ENCODE data around the gene ZNF804A. TPM values are rescaled to one million over a fixed set of nuclear protein-coding genes. Genes with fewer than 3 reads are reported as not detected.
A peak's percentile ranks its signal among the peaks of the same experiment; 100 is the strongest.

The ZNF804A gene
- polyA plus RNA-seq, 6 donors from 2014 or later, result 0.19 to 0.40 (median 0.30) TPM; not detected in 2

DNA sequence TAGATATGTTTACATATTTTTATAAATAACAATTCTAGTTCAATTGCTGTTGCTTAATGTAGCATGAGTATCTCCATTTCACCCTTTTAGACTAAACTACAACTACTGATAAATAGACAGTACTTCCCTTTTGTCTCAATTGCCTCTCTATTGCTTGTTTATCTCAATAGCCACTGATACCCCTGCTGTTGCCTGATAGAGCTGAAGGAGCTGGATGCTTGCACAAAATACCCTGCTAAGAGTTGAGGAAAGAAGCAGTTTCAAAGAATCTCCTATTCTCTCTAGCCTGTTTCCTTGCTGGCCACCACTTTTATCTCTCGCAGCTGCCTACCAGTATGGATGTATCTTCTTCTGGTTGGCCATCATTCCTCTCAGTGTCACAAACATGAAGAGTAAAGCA lies 16.9 kb upstream of the ZNF804A start:
- no peaks in the 10 kb centered on the region for H3K4me1 Mint-ChIP-seq
- H3K4me3 Mint-ChIP-seq, result no peak overlapping the region
- DNase-seq (no peak), ATAC-seq (ENCODE audit: low read depth in 2 of 2) (no peak)
- H3K27ac Mint-ChIP-seq, result no peak overlapping the region
- peaks cover 0 to 3% (median 0%) of the 10 kb centered on the region in 7 donors for H3K9me3 Mint-ChIP-seq
- H3K27me3 Mint-ChIP-seq, result no peaks in the 10 kb centered on the region
- no peaks in the 10 kb centered on the region for H3K36me3 Mint-ChIP-seq

- H3K36me3 Mint-ChIP-seq, result no peaks in the 10 kb centered on the region
- peaks cover 0 to 3% (median 0%) of the 10 kb centered on the region in 7 donors for H3K9me3 Mint-ChIP-seq
- DNase-seq (no peak), ATAC-seq (ENCODE audit: low read depth in 2 of 2) (no peak)
- H3K4me1 Mint-ChIP-seq, result no peaks in the 10 kb centered on the region
- H3K27me3 Mint-ChIP-seq, result peaks cover 0 to 11% (median 8%) of the 10 kb centered on the region in 3 donors
- H3K4me3 Mint-ChIP-seq, result no peak overlapping the region
- H3K27ac Mint-ChIP-seq, result no peak overlapping the region
Observed at GRCh38 chr2:184589261-184589660, 9.1 kb upstream of the ZNF804A start.

- peak overlapping the region; percentile 66 to 89 (median 81) for H3K4me3 Mint-ChIP-seq
- H3K27me3 Mint-ChIP-seq, result peaks cover 24 to 49% (median 28%) of the 10 kb centered on the region in 3 donors
- H3K4me1 Mint-ChIP-seq, result peaks cover 24 to 27% (median 25%) of the 10 kb centered on the region in 3 donors
- H3K36me3 Mint-ChIP-seq, result no peaks in the 10 kb centered on the region
- DNase-seq (peak; percentile 26), ATAC-seq (ENCODE audit: low read depth in 2 of 2) (peak; percentile 31 to 34)
- peaks cover 0 to 8% (median 2%) of the 10 kb centered on the region in 7 donors for H3K9me3 Mint-ChIP-seq
- H3K27ac Mint-ChIP-seq, result peak overlapping the region in 4 of 6 donors; percentile 25 to 86 (median 70)
Observed at GRCh38 chr2:184596819-184597411, 1.4 kb upstream of the ZNF804A start.

- H3K27ac Mint-ChIP-seq, result peak overlapping the region in 4 of 6 donors; percentile 25 to 80 (median 55)
- peaks cover 23 to 45% (median 28%) of the 10 kb centered on the region in 3 donors for H3K27me3 Mint-ChIP-seq
- DNase-seq (no peak), ATAC-seq (ENCODE audit: low read depth in 2 of 2) (peak; percentile 35)
- peak overlapping the region; percentile 66 to 89 (median 81) for H3K4me3 Mint-ChIP-seq
- peaks cover 24 to 27% (median 25%) of the 10 kb centered on the region in 3 donors for H3K4me1 Mint-ChIP-seq
- H3K9me3 Mint-ChIP-seq, result peaks cover 0 to 8% (median under 1%) of the 10 kb centered on the region in 7 donors
- H3K36me3 Mint-ChIP-seq, result no peaks in the 10 kb centered on the region
Observed at GRCh38 chr2:184597571-184597991, 748 bp upstream of the ZNF804A start.

GRCh38 chr2:184598002-184598315 lies 370 bp upstream of the ZNF804A start:
- Mint-ChIP-seq H3K4me1 (peaks cover 24 to 27% (median 25%) of the 10 kb centered on the region in 3 donors), H3K9me3 (peaks cover 0 to 8% (median 0%) of the 10 kb centered on the region in 7 donors), H3K27ac (peak overlapping the region in 2 of 6 donors; percentile 47 to 63), H3K27me3 (peaks cover 19 to 41% (median 28%) of the 10 kb centered on the region in 3 donors), H3K4me3 (peak overlapping the region; percentile 66 to 89 (median 81)), H3K36me3 (no peaks in the 10 kb centered on the region)
- DNase-seq (no peak), ATAC-seq (ENCODE audit: low read depth in 2 of 2) (no peak)

DNA sequence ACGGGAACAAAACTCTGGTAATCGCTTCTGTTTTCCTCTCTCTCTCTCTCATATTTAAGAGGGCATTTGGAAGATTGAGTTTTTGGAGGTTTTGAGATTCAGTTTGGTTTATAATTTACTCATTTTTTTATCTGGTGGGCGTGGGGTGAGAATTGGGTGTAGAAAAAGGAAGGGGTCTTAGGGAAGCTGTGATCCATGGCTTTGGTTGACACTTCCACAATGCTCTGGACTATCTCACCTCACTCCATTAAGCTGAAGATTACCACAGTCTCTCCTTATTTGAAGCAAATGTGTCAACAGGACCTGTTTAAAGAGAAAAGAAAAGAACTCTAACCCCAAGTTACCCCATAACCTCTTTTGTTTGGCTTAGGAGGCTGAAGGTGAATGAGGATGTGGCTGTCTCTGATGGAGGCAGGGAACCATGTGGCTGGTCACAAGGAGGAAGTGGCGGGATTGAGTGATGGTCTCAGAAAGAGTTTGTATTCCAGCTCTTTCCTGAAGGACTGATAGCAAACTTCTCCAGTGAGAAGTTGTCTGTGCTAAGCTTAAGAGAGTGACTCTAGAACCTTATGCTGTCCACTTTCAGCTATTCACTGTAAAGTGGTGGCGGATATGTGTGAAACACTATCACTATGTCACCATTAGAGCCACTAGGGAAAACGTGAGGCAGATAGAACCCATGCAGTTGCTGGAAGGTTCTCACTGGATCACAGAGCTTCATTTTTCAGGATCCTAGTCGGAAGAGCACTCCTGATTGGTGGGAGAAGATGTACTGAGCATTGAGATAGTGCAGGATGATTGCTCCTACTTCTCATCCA lies 934 bp downstream of the ZNF804A start:
- H3K27ac Mint-ChIP-seq, result peak overlapping the region in 3 of 6 donors; percentile 52 to 74 (median 71)
- DNase-seq, result no peak
- ATAC-seq (ENCODE audit: low read depth in 2 of 2), result no peak
- peaks cover 0 to 8% (median 0%) of the 10 kb centered on the region in 7 donors for H3K9me3 Mint-ChIP-seq
- peaks cover 16 to 38% (median 28%) of the 10 kb centered on the region in 3 donors for H3K27me3 Mint-ChIP-seq
- H3K36me3 Mint-ChIP-seq, result no peaks in the 10 kb centered on the region
- peaks cover 24 to 27% (median 25%) of the 10 kb centered on the region in 3 donors for H3K4me1 Mint-ChIP-seq
- H3K4me3 Mint-ChIP-seq, result peak overlapping the region; percentile 66 to 91 (median 80)

GRCh38 chr2:184599872-184600222 lies 1.5 kb downstream of the ZNF804A start:
- ATAC-seq (ENCODE audit: low read depth in 2 of 2) (no peak), DNase-seq (no peak)
- no peak overlapping the region for H3K27ac Mint-ChIP-seq
- peak overlapping the region in 4 of 8 donors; percentile 12 to 91 (median 72) for H3K4me3 Mint-ChIP-seq
- H3K27me3 Mint-ChIP-seq, result peaks cover 16 to 37% (median 26%) of the 10 kb centered on the region in 3 donors
- H3K36me3 Mint-ChIP-seq, result no peaks in the 10 kb centered on the region
- H3K9me3 Mint-ChIP-seq, result peaks cover 0 to 8% (median 0%) of the 10 kb centered on the region in 7 donors
- H3K4me1 Mint-ChIP-seq, result peaks cover 24 to 27% (median 25%) of the 10 kb centered on the region in 3 donors

DNA sequence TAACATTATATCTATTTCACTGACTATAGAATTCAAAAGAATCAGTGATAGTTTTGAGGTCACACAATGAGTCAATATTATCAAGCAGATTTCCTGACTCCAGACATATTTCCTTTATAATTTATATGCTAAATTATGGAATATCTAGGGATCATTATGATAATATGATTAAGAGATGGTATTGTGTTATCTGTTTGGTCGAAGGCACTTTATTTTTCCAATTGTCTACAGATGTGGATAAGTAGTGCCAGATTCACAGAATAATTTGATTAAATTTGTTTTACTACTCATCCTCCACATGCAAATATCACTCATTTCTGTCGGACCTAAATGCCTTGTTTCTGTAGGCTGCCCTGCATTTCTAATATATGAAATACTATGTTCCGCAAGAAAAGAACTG lies 4.4 kb downstream of the ZNF804A start:
- H3K4me3 Mint-ChIP-seq, result no peak overlapping the region

DNA sequence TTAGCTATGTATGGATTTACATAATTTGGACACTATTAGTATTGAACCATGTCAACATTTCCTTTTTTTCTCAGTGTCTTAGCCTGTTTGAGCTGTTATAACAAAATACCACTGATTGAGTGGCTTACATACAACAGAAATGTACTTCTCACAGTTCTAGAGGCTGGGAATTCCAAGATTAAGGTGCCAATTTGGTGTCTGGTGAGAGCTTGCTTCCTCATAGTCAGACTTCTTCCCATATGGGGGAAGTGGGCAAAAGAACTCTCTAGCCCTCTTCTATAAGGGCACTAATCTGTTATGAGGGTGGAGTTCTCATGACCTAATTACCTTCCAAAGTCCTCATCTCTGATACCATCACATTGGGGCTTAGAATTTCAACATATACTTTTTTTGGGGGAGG lies 12.6 kb downstream of the ZNF804A start:
- Mint-ChIP-seq H3K9me3 (peaks cover 0 to 8% (median 3%) of the 10 kb centered on the region in 7 donors), H3K36me3 (no peaks in the 10 kb centered on the region), H3K4me1 (no peaks in the 10 kb centered on the region), H3K4me3 (no peak overlapping the region), H3K27ac (no peak overlapping the region), H3K27me3 (no peaks in the 10 kb centered on the region)
- DNase-seq (no peak), ATAC-seq (ENCODE audit: low read depth in 2 of 2) (no peak)

More for the DNA sequence above, 4.4 kb downstream of the ZNF804A start:
- Mint-ChIP-seq H3K27me3 (peaks cover 10 to 14% (median 11%) of the 10 kb centered on the region in 3 donors), H3K9me3 (peaks cover 0 to 1% (median 0%) of the 10 kb centered on the region in 7 donors), H3K36me3 (no peaks in the 10 kb centered on the region), H3K27ac (no peak overlapping the region), H3K4me1 (peaks cover 11 to 16% (median 11%) of the 10 kb centered on the region in 3 donors)
- no peak for ATAC-seq (ENCODE audit: low read depth in 2 of 2)
- no peak for DNase-seq

DNA sequence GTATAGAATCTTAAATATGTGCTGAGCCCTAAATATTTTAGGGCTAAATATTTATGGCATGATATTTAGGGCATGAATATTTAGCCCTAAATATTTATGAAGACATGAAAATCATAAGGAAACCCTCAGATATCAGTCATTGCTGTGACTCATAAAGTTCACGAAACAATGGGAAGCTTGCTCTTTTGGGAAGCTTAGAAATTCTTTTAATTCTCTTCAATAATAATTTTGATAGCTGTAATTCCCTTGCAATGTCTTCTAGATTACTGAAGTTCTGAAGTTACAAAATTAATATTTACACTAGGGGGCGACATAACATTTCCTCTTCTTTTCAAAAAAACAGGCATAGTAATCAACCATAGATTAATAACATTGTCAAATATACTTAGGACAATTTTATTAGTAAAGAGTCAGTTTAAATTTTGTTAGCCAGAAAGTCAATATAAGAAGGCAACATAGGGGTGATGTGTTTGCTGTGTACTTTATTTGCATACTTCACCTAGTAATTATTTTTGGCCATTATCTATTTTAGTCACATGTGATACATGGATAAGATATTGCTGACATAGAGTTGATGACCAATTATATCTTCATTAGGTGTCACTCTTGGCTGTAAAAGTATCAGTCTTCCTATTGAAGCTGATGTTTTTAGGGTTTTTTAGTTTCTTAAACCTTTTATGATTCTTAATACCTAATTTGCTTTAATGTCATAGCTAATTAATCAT lies 13.2 kb downstream of the ZNF804A start:
- DNase-seq, result no peak
- H3K27me3 Mint-ChIP-seq, result no peaks in the 10 kb centered on the region
- peaks cover 0 to 8% (median 3%) of the 10 kb centered on the region in 7 donors for H3K9me3 Mint-ChIP-seq
- H3K27ac Mint-ChIP-seq, result no peak overlapping the region
- no peaks in the 10 kb centered on the region for H3K4me1 Mint-ChIP-seq
- ATAC-seq (ENCODE audit: low read depth in 2 of 2), result no peak
- no peaks in the 10 kb centered on the region for H3K36me3 Mint-ChIP-seq
- H3K4me3 Mint-ChIP-seq, result no peak overlapping the region

- H3K4me3 Mint-ChIP-seq, result no peak overlapping the region
- ATAC-seq (ENCODE audit: low read depth in 2 of 2) (no peak), DNase-seq (no peak)
- peaks cover 0 to 3% (median 0%) of the 10 kb centered on the region in 7 donors for H3K9me3 Mint-ChIP-seq
- no peaks in the 10 kb centered on the region for H3K4me1 Mint-ChIP-seq
- no peaks in the 10 kb centered on the region for H3K27me3 Mint-ChIP-seq
- H3K36me3 Mint-ChIP-seq, result no peaks in the 10 kb centered on the region
- no peak overlapping the region for H3K27ac Mint-ChIP-seq
Observed at GRCh38 chr2:184620367-184620766, 22.0 kb downstream of the ZNF804A start.

GRCh38 chr2:184624311-184624710 lies 26.0 kb downstream of the ZNF804A start:
- H3K27ac Mint-ChIP-seq, result no peak overlapping the region
- H3K4me3 Mint-ChIP-seq, result no peak overlapping the region
- DNase-seq (no peak), ATAC-seq (ENCODE audit: low read depth in 2 of 2) (no peak)
- no peaks in the 10 kb centered on the region for H3K4me1 Mint-ChIP-seq
- no peaks in the 10 kb centered on the region for H3K27me3 Mint-ChIP-seq
- no peaks in the 10 kb centered on the region for H3K36me3 Mint-ChIP-seq
- no peaks in the 10 kb centered on the region for H3K9me3 Mint-ChIP-seq

DNA sequence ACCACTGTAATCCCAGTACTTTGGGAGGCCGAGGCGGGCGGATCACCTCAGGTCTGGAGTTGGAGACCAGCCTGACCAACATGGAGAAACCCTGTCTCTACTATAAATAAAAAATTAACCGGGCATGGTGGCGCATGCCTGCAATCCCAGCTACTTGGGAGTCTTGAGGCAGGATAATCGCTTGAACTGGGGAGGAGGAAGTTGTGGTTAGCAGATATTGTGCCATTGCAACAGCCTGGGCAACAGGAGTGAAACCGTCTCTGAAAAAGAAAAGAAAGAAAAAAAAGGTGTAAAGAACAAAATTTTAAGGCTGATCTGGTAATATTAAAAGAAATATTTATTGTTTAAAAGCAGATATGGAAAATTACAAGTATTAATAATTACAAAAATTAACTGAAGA lies 29.7 kb downstream of the ZNF804A start:
- Mint-ChIP-seq H3K27ac (no peak overlapping the region), H3K4me1 (no peaks in the 10 kb centered on the region), H3K36me3 (no peaks in the 10 kb centered on the region), H3K9me3 (no peaks in the 10 kb centered on the region), H3K4me3 (no peak overlapping the region), H3K27me3 (no peaks in the 10 kb centered on the region)
- no peak for ATAC-seq (ENCODE audit: low read depth in 2 of 2)
- DNase-seq, result no peak

Measured in naive B cell (primary cell).